ENCODE data around the gene NRXN2.

DNA sequence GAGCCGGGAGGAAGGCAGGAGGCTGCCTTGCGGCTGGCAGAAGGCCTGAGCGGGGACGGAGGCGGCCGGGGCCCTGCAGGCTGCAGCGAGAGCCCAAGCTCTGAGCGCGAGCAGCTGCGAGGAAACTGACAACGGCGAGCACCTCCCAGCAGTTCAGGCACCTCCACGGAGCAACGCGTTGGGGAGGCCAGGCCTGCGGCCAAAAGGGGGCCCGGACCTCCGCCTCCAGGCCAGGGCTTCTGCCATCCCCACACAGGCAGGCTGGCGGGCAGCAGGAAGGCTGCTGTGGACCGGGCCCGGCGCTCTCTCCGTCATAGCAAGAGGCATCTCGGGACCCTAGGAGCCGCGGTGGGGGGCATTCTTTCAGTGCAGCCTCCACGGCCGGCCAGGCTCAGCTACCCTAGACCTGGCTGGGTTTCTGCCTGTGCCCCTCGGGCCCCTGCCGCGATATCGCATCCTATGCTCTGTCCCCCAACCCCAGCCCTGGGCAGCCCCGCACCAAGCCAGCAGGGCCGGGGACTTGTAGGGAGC, 154.9 kb downstream of the NRXN2 start:
- no peak for TF ChIP-seq EZH2phosphoT487 (IDR thresholded peaks at IDR 0.05; ENCODE audit: insufficient read depth, low read depth)
- no peak for TF ChIP-seq EZH2 (IDR thresholded peaks at IDR 0.05; ENCODE audit: insufficient read depth, poor library complexity, severe bottlenecking)

Measured in GM23248 (cell line).